Muscle of arm (tissue), 12 donors: ENCODE data around the gene NXPH1. TPM values are rescaled to one million over a fixed set of nuclear protein-coding genes. Genes with fewer than 3 reads are reported as not detected.

Source experiments
- DNase-seq: peaks from one replicate; pipeline ENCODE4 v3.0.0-alpha.2; 2013
- polyA plus RNA-seq, 12 donors: library from polyadenylated mRNA; unstranded; fragments of 120-200 nt; gene quantifications; one replicate each; pipeline ENCODE4 v1.2.1, GENCODE V29; 2013; ENCODE audit not compliant: insufficient read length in 12 of 12

NXPH1 gene
- polyA plus RNA-seq, 12 donors, result 0.06 to 0.12 (median 0.12) TPM; not detected in 9

- no peak for DNase-seq
Measured at GRCh38 chr7:8435590-8436545, 2.5 kb downstream of the NXPH1 start.

GRCh38 chr7:8436965-8437364, 3.6 kb downstream of the NXPH1 start:
- no peak for DNase-seq

GRCh38 chr7:8437606-8438005, 4.2 kb downstream of the NXPH1 start:
- no peak for DNase-seq

GRCh38 chr7:8440670-8441069, 7.3 kb downstream of the NXPH1 start:
- DNase-seq, result no peak

- DNase-seq, result no peak
Measured at GRCh38 chr7:8441106-8441965, 7.9 kb downstream of the NXPH1 start.

GRCh38 chr7:8442051-8442813, 8.8 kb downstream of the NXPH1 start:
- no peak for DNase-seq

- peak; percentile 70 for DNase-seq
Measured at GRCh38 chr7:8442814-8443304, 9.4 kb downstream of the NXPH1 start.

GRCh38 chr7:8443576-8444467, 10.4 kb downstream of the NXPH1 start:
- DNase-seq, result no peak

- no peak for DNase-seq
Measured at GRCh38 chr7:8444468-8444769, 11.0 kb downstream of the NXPH1 start.

- no peak for DNase-seq
Measured at GRCh38 chr7:8453535-8453934, 20.1 kb downstream of the NXPH1 start.

GRCh38 chr7:8455426-8455825, 22.0 kb downstream of the NXPH1 start:
- DNase-seq, result no peak

GRCh38 chr7:8462309-8462708, 28.9 kb downstream of the NXPH1 start:
- no peak for DNase-seq

GRCh38 chr7:8465338-8465737, 31.9 kb downstream of the NXPH1 start:
- DNase-seq, result no peak

GRCh38 chr7:8480527-8480926, 47.1 kb downstream of the NXPH1 start:
- DNase-seq, result no peak

GRCh38 chr7:8481096-8481495, 47.7 kb downstream of the NXPH1 start:
- no peak for DNase-seq

- DNase-seq, result peak; percentile 53
Measured at GRCh38 chr7:8481752-8482446, 48.5 kb downstream of the NXPH1 start.

GRCh38 chr7:8490391-8491045, 57.1 kb downstream of the NXPH1 start:
- no peak for DNase-seq

- no peak for DNase-seq
Measured at GRCh38 chr7:8491106-8491505, 57.7 kb downstream of the NXPH1 start.
